ENCODE measurements around the gene ABCG4.

ABCG4 gene

DNA sequence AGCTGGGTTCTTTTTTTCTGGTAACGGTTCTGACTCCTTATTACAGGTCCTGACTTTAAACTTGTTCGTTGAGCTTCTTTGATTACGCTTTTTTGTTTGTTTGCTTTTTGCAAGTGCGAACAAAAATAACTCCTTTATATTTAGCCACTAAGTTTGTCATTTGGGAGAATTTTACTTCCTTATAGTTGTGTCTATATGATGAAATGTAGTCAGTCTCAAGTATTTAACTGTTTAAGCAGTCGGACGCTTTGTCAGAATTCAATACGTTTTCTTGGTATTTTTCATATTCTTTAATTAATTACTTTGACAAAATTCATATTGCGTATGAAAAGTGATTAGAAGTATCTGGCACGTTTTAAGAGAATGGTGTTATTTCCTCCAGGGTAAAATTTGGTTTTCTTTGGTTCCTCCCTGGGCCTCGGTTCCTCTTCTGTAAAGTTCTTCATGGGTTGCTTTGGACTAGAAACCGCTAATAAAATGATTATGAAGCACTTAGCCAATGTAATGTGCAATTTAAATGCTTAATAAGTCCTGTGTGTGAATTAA lies 58.6 kb downstream of the ABCG4 start:
- peaks cover 39% of the 10 kb centered on the region for H3K4me1 ChIP-seq (ENCODE audit: insufficient read depth, low read length, severe bottlenecking)
- H3K36me3 ChIP-seq (ENCODE audit: insufficient read depth, low read length): no peaks in the 10 kb centered on the region
- no peak overlapping the region for H2AFZ ChIP-seq (ENCODE audit: low read length)
- peak overlapping the region; percentile 65 for H3K27ac ChIP-seq (ENCODE audit: low read depth, low read length, poor library complexity, severe bottlenecking)
- no peaks in the 10 kb centered on the region for H3F3A ChIP-seq (ENCODE audit: insufficient read depth, low read length)
- TF ChIP-seq, protein P1, sequence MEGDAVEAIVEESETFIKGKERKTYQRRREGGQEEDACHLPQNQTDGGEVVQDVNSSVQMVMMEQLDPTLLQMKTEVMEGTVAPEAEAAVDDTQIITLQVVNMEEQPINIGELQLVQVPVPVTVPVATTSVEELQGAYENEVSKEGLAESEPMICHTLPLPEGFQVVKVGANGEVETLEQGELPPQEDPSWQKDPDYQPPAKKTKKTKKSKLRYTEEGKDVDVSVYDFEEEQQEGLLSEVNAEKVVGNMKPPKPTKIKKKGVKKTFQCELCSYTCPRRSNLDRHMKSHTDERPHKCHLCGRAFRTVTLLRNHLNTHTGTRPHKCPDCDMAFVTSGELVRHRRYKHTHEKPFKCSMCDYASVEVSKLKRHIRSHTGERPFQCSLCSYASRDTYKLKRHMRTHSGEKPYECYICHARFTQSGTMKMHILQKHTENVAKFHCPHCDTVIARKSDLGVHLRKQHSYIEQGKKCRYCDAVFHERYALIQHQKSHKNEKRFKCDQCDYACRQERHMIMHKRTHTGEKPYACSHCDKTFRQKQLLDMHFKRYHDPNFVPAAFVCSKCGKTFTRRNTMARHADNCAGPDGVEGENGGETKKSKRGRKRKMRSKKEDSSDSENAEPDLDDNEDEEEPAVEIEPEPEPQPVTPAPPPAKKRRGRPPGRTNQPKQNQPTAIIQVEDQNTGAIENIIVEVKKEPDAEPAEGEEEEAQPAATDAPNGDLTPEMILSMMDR (IDR thresholded peaks at IDR 0.05; ENCODE audit: low read length): no peak
- TF ChIP-seq EZH2 (IDR thresholded peaks at IDR 0.05; ENCODE audit: borderline replicate concordance, low read length): no peak
- H3K79me2 ChIP-seq (ENCODE audit: insufficient read depth, low read length): peaks cover 52% of the 10 kb centered on the region
- no peaks in the 10 kb centered on the region for H3K27me3 ChIP-seq (ENCODE audit: insufficient read depth, low read length)
- peak overlapping the region; percentile 96 for H3K4me3 ChIP-seq (ENCODE audit: low read depth, low read length, poor library complexity, severe bottlenecking)
- H3K4me2 ChIP-seq (ENCODE audit: low read length): peak overlapping the region; percentile 79
- H3K9me3 ChIP-seq (ENCODE audit: low read length): no peaks in the 10 kb centered on the region
- no peaks in the 10 kb centered on the region for H4K20me1 ChIP-seq (ENCODE audit: insufficient read depth, low read length)
- peak overlapping the region; percentile 95 for H3K9ac ChIP-seq (ENCODE audit: low read length)
- H3K9me2 ChIP-seq (ENCODE audit: low read depth, low read length): no peaks in the 10 kb centered on the region

- peak overlapping the region; percentile 79 for H3K4me2 ChIP-seq (ENCODE audit: low read length)
Measured at GRCh38 chr11:119209186-119209585, 60.3 kb downstream of the ABCG4 start.

GRCh38 chr11:119210050-119210449 lies 61.2 kb downstream of the ABCG4 start:
- Histone ChIP-seq H3K4me3 (ENCODE audit: low read depth, low read length, poor library complexity, severe bottlenecking) (no peak overlapping the region), H3K4me1 (ENCODE audit: insufficient read depth, low read length, severe bottlenecking) (peaks cover 37% of the 10 kb centered on the region), H2AFZ (ENCODE audit: low read length) (no peak overlapping the region), H3K27me3 (ENCODE audit: insufficient read depth, low read length) (no peaks in the 10 kb centered on the region), H3K9ac (ENCODE audit: low read length) (no peak overlapping the region), H3K9me3 (ENCODE audit: low read length) (no peaks in the 10 kb centered on the region), H3F3A (ENCODE audit: insufficient read depth, low read length) (no peaks in the 10 kb centered on the region), H3K4me2 (ENCODE audit: low read length) (peak overlapping the region; percentile 79; the same call in 1 of the 2 replicates), H3K79me2 (ENCODE audit: insufficient read depth, low read length) (peaks cover 73% of the 10 kb centered on the region), H3K27ac (ENCODE audit: low read depth, low read length, poor library complexity, severe bottlenecking) (no peak overlapping the region), H3K9me2 (ENCODE audit: low read depth, low read length) (no peaks in the 10 kb centered on the region), H4K20me1 (ENCODE audit: insufficient read depth, low read length) (no peaks in the 10 kb centered on the region), H3K36me3 (ENCODE audit: insufficient read depth, low read length) (no peaks in the 10 kb centered on the region)
- TF ChIP-seq, protein P1 (IDR thresholded peaks at IDR 0.05; ENCODE audit: low read length): no peak
- no peak for TF ChIP-seq EZH2 (IDR thresholded peaks at IDR 0.05; ENCODE audit: borderline replicate concordance, low read length)

More at GRCh38 chr11:119209186-119209585, 60.3 kb downstream of the ABCG4 start:
- Histone ChIP-seq H3K9me3 (ENCODE audit: low read length) (no peaks in the 10 kb centered on the region), H2AFZ (ENCODE audit: low read length) (no peak overlapping the region), H3K36me3 (ENCODE audit: insufficient read depth, low read length) (no peaks in the 10 kb centered on the region), H3F3A (ENCODE audit: insufficient read depth, low read length) (no peaks in the 10 kb centered on the region), H3K27me3 (ENCODE audit: insufficient read depth, low read length) (no peaks in the 10 kb centered on the region), H3K27ac (ENCODE audit: low read depth, low read length, poor library complexity, severe bottlenecking) (no peak overlapping the region), H3K9me2 (ENCODE audit: low read depth, low read length) (no peaks in the 10 kb centered on the region), H3K4me1 (ENCODE audit: insufficient read depth, low read length, severe bottlenecking) (peaks cover 39% of the 10 kb centered on the region), H4K20me1 (ENCODE audit: insufficient read depth, low read length) (no peaks in the 10 kb centered on the region), H3K4me3 (ENCODE audit: low read depth, low read length, poor library complexity, severe bottlenecking) (no peak overlapping the region), H3K9ac (ENCODE audit: low read length) (no peak overlapping the region), H3K79me2 (ENCODE audit: insufficient read depth, low read length) (peaks cover 64% of the 10 kb centered on the region)
- TF ChIP-seq, protein P1 (IDR thresholded peaks at IDR 0.05; ENCODE audit: low read length): no peak
- no peak for TF ChIP-seq EZH2 (IDR thresholded peaks at IDR 0.05; ENCODE audit: borderline replicate concordance, low read length)
